Measurements from ENCODE around the gene LCP1. TPM values are rescaled to one million over a fixed set of nuclear protein-coding genes. Genes with fewer than 3 reads are reported as not detected.

The LCP1 gene
- total RNA-seq, 3 donors from 2014 or later (not counting 1 experiment from before 2014, with no cell fraction given) = 1,088 to 1,116 (median 1,113) TPM

GRCh38 chr13:46170687-46171086, 11.3 kb downstream of the LCP1 start:
- peak in 1 of 2 donors; percentile 74 for DNase-seq
- Mint-ChIP-seq H3K4me1 (peaks cover 96 to 97% of the 10 kb centered on the region in 2 donors), H3K27me3 (ENCODE audit: low read depth in 2 of 2) (no peaks in the 10 kb centered on the region), H3K4me3 (peak overlapping the region; percentile 95), H3K27ac (peak overlapping the region; percentile 84 to 96), H3K36me3 (no peaks in the 10 kb centered on the region), H3K9me3 (no peaks in the 10 kb centered on the region)
- peak; percentile 23 to 51 (median 36) for ATAC-seq
- 0% methylated on average over 3 of the region's 3 CpGs for WGBS (ENCODE audit: insufficient coverage)
- no peak for TF ChIP-seq CTCF (IDR thresholded peaks at IDR 0.05)
- no peaks in the 10 kb centered on the region for H3K9me3 ChIP-seq (ENCODE audit: control insufficient read depth, insufficient read depth, low read length)
- peaks cover 76% of the 10 kb centered on the region for H3K4me1 ChIP-seq (ENCODE audit: control insufficient read depth, insufficient read depth, low read length)
- peaks cover 30% of the 10 kb centered on the region for H3K36me3 ChIP-seq (ENCODE audit: control insufficient read depth, insufficient read depth, low read length)
- intact Hi-C loops (cut with micrococcal nuclease) = loop anchor here (2.0 to 10.0 kb wide), 2 partner anchors 126 to 384 kb away; partner anchors contain the start of gene LRCH1
- no peak overlapping the region for H3K4me3 ChIP-seq (ENCODE audit: low read length)
- no peaks in the 10 kb centered on the region for H3K27me3 ChIP-seq (ENCODE audit: control insufficient read depth, insufficient read depth, low read length)
- H3K27ac ChIP-seq (ENCODE audit: low read length) = peak overlapping the region; percentile 70

- peak in 1 of 2 donors; percentile 56 for DNase-seq
- Histone ChIP-seq H3K9me3 (ENCODE audit: control insufficient read depth, insufficient read depth, low read length) (no peaks in the 10 kb centered on the region), H3K27me3 (ENCODE audit: control insufficient read depth, insufficient read depth, low read length) (no peaks in the 10 kb centered on the region), H3K36me3 (ENCODE audit: control insufficient read depth, insufficient read depth, low read length) (peaks cover 28% of the 10 kb centered on the region), H3K27ac (ENCODE audit: low read length) (peak overlapping the region; percentile 70), H3K4me3 (ENCODE audit: low read length) (no peak overlapping the region), H3K4me1 (ENCODE audit: control insufficient read depth, insufficient read depth, low read length) (peaks cover 78% of the 10 kb centered on the region)
- H3K4me3 Mint-ChIP-seq = peak overlapping the region; percentile 95
- no peaks in the 10 kb centered on the region for H3K9me3 Mint-ChIP-seq
- intact Hi-C loops (cut with micrococcal nuclease) = loop anchor here (2.0 to 10.0 kb wide), 2 partner anchors 127 to 385 kb away; partner anchors contain the start of gene LRCH1
- ATAC-seq = no peak
- TF ChIP-seq CTCF (IDR thresholded peaks at IDR 0.05) = no peak
- no peaks in the 10 kb centered on the region for H3K36me3 Mint-ChIP-seq
- peak overlapping the region; percentile 84 to 96 for H3K27ac Mint-ChIP-seq
- no peaks in the 10 kb centered on the region for H3K27me3 Mint-ChIP-seq (ENCODE audit: low read depth in 2 of 2)
- peaks cover 96 to 97% of the 10 kb centered on the region in 2 donors for H3K4me1 Mint-ChIP-seq
- WGBS (ENCODE audit: insufficient coverage) = 29% methylated on average over 7 of the region's 7 CpGs
Measured at GRCh38 chr13:46170268-46170667, 11.7 kb downstream of the LCP1 start.

GRCh38 chr13:46169758-46170157, 12.2 kb downstream of the LCP1 start:
- Histone ChIP-seq H3K27me3 (ENCODE audit: control insufficient read depth, insufficient read depth, low read length) (no peaks in the 10 kb centered on the region), H3K4me3 (ENCODE audit: low read length) (no peak overlapping the region), H3K27ac (ENCODE audit: low read length) (peak overlapping the region; percentile 70), H3K36me3 (ENCODE audit: control insufficient read depth, insufficient read depth, low read length) (peaks cover 28% of the 10 kb centered on the region), H3K4me1 (ENCODE audit: control insufficient read depth, insufficient read depth, low read length) (peaks cover 78% of the 10 kb centered on the region), H3K9me3 (ENCODE audit: control insufficient read depth, insufficient read depth, low read length) (no peaks in the 10 kb centered on the region)
- Mint-ChIP-seq H3K4me1 (peaks cover 95 to 96% of the 10 kb centered on the region in 2 donors), H3K27ac (peak overlapping the region; percentile 84 to 96), H3K36me3 (no peaks in the 10 kb centered on the region), H3K9me3 (no peaks in the 10 kb centered on the region), H3K4me3 (peak overlapping the region; percentile 95), H3K27me3 (ENCODE audit: low read depth in 2 of 2) (no peaks in the 10 kb centered on the region)
- WGBS (ENCODE audit: insufficient coverage) = 37% methylated on average over 2 of the region's 2 CpGs
- DNase-seq = peak in 1 of 2 donors; percentile 54
- TF ChIP-seq CTCF (IDR thresholded peaks at IDR 0.05) = no peak
- no peak for ATAC-seq
- intact Hi-C loops (cut with micrococcal nuclease) = loop anchor here (2.0 to 10.0 kb wide), 3 partner anchors 42 to 385 kb away; partner anchors contain the start of gene LRCH1

- Mint-ChIP-seq H3K27ac (peak overlapping the region; percentile 84 to 96), H3K27me3 (ENCODE audit: low read depth in 2 of 2) (no peaks in the 10 kb centered on the region), H3K9me3 (no peaks in the 10 kb centered on the region), H3K4me1 (peaks cover 96% of the 10 kb centered on the region in 2 donors), H3K4me3 (peak overlapping the region; percentile 95), H3K36me3 (no peaks in the 10 kb centered on the region)
- TF ChIP-seq CTCF (IDR thresholded peaks at IDR 0.05) = no peak
- Histone ChIP-seq H3K4me3 (ENCODE audit: low read length) (no peak overlapping the region), H3K9me3 (ENCODE audit: control insufficient read depth, insufficient read depth, low read length) (no peaks in the 10 kb centered on the region), H3K4me1 (ENCODE audit: control insufficient read depth, insufficient read depth, low read length) (peaks cover 73% of the 10 kb centered on the region), H3K36me3 (ENCODE audit: control insufficient read depth, insufficient read depth, low read length) (peaks cover 31% of the 10 kb centered on the region), H3K27ac (ENCODE audit: low read length) (peak overlapping the region; percentile 70), H3K27me3 (ENCODE audit: control insufficient read depth, insufficient read depth, low read length) (no peaks in the 10 kb centered on the region)
- intact Hi-C loops (cut with micrococcal nuclease) = loop anchor here (1.0 to 5.0 kb wide), 3 partner anchors 9 to 41 kb away; no protein-coding TSS in a partner anchor
- DNase-seq (peak in 1 of 2 donors; percentile 41), ATAC-seq (peak in 1 of 3 donors; percentile 13)
- 13% methylated on average over 1 of the region's 1 CpG for WGBS (ENCODE audit: insufficient coverage)
Measured at GRCh38 chr13:46168783-46169182, 13.2 kb downstream of the LCP1 start.
